HG03139 (cell line): Measurements from ENCODE around the gene PRDM2.

ENCODE experiments used
- ATAC-seq: cut with Tn5 transposase; IDR thresholded peaks from one replicate; pipeline ENCODE4 v1.9.1; 2021; ENCODE audit not compliant: unreplicated experiment

The PRDM2 gene

DNA sequence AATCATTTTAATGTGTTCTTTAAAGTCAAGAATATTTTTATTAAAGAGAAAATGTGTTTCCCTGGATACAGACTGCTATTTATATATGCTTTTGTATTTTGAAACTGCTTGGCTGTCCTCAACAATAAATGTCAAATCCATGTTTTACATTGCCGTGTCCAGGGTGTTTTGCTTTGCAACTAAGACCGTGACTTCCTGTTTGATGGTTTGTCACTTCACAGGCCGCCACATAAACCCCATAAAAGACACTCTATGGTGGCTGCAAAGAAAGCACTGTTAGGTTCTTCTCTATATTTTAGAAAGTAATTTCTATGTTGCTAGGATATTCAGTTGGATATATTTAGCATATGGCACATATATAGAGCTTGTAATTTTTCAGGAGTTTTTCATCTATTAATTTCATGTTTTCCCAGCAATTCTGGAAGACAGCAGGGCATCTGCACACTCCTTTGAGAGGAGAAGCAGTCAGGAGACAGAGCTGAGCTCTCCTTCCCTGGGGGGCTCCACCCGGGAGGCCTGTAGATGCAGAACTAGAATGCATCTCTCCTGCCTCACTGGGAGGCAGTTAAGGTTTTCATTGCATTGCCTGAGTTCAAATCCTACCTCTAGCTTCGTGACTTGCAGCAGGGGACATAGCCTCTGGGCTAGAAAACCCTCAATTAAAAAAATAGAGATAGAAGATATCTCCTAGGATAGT is 33.1 kb downstream of the PRDM2 start:
- no peak for ATAC-seq

DNA sequence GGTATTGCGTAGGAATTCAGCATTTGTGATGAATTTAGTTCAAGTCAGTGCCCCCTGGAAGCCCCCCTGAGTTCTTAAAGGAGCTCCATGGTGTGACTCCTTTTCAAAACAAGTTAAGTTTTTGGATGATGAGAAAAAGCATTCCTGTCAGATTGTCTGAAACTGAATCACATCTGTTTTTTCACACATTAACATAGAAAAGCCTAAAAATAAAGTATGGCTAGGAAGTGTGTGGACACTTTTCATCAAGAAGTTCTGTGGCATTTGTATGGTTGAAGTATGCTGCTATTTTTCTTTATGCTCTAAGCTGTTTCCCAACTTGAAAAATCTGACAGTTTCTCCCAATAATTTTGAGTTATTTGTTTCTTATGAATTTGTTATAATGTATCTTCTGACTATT is 33.7 kb downstream of the PRDM2 start:
- ATAC-seq, result no peak

DNA sequence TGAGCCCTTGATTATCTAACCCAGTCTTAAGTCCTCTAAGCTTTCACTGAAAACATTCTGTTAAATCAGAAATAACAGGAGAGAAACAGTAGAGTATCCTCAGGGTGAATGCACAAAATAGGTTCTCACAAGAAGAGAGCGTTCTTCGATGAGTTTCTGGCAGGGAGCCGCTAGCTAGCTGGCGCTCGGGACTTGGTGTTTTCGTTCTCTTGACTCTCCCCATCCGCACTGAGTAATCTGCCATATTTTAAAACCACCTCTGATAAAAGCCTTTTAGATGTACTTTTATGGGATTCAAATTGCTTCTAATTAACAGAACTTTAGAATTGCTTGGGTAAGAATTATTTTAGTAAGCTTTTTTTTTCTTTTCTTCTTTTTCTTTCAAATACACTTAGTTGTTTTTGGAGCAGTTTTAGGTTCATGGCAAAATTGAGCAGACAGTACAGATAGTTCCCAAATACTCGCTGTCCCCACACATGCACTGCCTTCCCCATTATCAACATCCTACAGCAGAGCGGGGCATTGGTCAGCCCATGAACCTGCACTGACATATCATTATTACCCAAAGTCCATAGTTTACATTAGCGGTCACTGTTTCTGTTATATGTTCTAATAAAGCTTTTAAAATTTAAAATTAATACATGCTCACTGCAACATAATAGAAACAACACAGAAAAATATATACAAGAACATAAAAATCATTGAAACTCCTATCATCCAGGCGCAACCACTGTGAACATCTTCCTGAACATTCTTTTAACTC is 35.4 kb downstream of the PRDM2 start:
- ATAC-seq, result no peak

DNA sequence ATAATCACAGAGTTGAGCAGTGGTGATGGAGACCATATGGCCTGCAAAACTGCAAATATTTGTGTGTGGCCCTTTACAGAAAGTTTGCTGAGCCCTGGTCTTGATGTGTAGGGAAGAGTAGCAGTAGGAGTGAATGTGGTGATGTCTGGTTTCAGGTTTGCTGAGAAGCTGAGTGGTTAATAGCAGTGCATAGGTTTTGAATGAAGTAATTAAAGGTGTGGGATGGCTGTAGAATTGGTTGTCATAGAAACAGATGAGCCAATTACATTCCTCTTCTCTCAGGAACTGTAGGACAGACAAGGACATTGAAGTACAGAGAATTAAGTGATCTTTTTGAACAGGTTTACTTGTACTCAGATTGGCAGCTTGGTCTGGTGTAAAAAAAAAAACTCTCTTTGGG is 37.4 kb downstream of the PRDM2 start:
- ATAC-seq, result no peak

DNA sequence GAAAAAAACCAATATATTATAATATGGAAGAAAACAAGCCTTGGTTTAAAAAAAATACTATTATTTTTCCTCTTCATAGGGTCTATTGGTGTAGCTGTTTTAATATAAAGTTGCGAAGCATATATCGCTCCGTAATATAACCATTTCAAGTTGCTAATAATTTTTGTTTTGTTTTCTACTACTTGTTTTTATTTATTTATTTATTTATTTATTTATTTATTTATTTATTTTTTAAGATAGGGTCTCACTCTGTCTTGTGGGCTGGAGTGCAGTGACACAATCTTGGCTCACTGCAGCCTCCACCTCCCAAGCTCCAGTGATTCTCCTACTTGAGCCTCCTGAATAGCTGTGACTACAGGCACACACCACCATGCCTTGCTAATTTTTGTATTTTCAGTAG is 46.4 kb downstream of the PRDM2 start:
- no peak for ATAC-seq

DNA sequence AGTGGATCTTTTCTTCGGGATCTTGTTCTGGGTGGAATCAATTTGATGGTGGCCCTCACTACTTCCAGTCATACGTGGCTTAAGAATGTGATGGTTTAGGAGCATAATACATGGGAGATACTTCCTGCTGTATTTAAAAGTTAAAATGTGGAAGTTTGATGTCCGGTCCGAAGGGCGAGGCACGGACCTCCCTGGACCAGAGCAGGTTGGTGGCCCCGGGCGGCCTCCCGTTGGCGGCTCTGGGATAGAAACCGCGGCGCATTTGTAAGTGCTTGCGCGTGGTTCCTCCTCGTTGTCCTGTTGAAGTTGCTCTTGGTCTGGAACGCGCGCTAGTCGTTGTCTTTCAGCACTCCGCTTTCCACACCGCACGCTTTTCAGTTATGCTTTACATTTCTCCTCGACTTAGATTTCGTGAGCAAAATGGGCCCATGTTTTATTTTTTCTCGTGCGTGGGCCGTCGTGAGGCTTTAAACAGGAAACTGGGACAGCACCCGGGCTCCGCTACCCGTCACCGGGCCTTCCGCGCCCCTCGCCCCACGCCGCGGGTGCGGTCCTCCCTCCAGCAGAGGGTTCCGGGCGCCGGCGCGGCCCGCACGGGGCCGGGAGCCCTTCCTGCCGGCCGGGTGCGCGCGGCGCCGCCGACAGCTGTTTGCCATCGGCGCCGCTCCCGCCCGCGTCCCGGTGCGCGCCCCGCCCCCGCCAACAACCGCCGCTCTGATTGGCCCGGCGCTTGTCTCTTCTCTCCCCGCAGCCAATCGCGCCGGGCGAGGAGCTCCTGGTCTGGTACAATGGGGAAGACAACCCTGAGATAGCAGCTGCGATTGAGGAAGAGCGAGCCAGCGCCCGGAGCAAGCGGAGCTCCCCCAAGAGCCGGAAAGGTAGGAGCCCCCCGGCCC is 48.9 kb downstream of the PRDM2 start:
- peak; percentile 81 for ATAC-seq

DNA sequence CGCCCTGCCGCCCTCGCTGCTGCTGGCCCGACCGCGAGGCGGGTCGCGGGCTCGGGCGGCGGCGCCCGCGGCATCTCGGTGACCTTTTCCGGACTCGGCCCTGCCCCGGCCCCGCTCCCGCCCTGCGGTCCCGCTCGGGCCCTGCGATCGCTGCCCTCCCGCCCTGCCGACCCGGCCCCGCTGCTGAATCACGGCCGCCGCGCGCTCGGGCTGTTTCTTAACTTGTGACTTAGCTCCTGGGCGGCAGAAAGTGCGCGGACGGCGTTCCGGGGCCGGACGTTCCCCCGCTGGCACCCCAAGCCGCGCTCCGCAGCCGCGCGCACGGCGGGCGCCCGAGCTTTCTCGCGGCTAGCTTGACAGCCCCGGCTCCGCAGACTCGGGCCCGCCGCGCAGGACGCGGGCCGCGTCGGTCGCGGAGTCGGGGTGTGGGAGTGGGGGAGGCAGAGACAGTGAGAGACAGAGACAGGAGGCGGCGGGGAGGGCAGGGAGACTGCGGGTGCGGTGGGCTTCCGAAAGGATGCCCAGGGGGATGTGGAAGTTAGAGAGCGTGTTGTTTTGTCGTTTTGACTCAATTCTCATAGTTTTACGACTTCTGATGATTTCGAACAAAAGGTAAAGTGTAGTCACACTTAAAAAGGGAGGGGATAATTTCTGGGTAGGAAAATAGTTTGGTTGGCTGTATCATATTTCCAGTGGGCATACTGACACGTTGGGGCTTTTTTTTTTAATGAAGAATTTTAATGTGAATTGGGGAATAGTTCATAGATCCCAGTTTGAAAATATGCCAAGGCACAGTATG is 49.8 kb downstream of the PRDM2 start:
- no peak for ATAC-seq

DNA sequence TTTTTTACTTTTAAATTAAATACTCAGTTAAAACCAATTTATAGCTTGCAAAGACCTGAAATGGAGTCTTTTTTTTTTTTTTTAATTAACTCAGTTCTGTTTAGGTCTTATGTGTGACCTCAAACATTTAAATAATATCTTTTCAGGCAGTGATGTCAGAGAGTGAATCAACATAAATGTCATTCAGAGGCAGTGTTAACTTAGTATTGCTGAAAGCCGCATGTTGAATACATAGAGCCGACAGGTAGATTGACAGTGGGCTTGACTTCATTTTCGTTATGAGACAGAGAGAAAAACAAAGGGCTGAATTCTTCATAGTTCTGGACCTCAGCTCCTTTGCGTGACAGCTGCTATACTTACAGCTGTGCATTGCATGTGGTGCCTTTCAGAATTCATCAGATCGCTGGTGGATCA is 51.5 kb downstream of the PRDM2 start:
- ATAC-seq, result no peak

DNA sequence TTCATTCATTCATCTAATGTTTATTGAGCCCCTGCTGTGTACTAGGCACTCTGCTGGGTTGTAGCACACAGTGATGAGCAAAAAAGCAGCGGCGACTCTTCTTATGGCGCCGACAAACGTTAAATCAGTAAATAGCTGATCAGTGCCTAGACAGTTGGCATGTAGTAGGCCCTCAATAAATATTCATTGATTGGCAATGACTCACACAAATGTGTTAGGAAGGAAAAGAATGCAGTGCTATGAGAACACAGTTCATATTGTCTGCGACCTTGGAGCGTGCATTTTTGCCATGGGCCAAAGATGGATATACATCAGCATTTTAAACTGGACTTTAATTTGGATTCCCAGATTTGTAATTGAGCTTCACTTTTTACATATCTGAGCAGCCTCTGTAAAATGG is 52.0 kb downstream of the PRDM2 start:
- ATAC-seq, result no peak

DNA sequence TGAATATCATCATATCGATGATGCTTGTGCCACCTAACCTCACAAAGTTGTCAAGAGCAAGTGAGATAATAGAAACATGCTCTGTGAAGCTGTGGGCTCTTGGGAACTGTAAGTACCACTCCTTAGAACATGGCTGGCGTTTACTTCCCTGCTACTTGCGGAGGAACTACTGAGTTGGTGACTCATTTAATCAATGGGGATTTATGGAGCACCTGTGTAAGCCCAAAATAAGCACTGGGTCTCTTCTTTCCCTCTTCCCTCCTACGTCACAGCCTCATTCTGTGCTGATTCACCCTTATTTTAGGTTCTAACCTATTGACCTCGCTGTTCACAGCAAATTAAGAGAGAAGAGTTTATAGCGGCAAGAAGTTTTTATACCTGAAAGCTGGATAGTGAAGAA is 52.9 kb downstream of the PRDM2 start:
- no peak for ATAC-seq

DNA sequence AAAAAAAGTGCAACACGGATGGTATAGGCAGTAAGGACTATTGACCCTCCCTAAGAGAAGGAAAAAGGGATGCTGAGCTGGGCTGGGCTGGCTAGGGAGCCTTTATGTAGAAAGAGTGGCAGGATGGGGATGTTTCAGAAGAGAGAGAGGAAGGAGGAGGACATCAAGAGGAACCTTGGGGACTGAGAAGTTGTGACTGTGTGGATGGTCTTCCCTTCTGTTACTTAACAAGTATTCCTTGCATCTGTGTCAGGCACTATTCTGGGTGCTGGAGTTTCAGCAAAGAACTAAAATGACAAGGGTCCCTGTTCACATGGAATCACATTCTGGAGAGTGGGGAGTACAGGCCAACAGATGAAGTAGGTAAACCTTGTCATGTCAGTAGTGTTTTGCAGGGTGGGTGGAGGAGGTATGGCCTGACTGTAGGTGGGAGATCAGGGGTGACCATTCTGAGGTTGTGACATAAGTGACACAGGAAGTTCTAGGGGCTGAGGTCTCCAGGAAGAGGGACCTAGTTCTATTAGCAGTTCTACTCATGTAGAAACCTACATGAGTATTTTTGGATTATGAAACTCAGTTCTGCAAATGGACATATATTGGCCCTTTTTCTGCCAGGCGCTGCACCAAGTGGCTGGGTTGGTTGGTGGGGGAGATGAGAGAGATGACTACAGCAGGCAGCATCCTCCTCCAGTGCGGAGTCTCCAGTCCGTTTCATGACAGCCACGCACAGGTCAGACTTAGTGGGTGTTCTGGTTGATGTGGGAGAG is 53.8 kb downstream of the PRDM2 start:
- peak; percentile 29 for ATAC-seq

DNA sequence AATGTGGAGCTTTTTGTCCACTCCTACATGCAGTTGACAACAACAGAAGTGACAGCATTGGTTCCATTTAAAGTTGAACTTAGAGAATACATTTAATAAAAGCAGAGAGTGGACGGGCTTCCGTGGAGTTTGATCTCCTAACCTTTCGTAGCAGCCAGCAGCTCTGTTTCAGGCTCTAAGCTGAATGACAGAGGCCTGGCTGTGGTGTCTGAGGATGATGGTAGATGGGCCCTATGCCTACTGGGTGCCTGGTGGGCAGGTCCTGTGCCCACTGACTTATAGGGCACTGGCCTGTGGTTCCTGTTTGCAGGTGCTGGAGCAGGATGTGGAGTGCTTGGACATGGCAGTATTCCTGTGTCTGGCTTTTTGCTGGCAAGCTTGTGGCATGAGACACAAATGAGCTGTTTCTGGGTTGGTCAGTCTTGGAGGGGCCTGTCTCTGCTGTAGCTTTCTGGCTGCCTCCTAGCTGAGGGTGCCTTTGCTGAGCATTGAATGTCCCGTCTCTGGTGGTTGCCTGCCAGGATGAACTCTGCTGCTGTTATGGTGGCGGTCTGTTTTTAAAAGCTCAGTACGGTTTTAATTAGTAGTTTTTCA is 54.6 kb downstream of the PRDM2 start:
- ATAC-seq, result no peak

DNA sequence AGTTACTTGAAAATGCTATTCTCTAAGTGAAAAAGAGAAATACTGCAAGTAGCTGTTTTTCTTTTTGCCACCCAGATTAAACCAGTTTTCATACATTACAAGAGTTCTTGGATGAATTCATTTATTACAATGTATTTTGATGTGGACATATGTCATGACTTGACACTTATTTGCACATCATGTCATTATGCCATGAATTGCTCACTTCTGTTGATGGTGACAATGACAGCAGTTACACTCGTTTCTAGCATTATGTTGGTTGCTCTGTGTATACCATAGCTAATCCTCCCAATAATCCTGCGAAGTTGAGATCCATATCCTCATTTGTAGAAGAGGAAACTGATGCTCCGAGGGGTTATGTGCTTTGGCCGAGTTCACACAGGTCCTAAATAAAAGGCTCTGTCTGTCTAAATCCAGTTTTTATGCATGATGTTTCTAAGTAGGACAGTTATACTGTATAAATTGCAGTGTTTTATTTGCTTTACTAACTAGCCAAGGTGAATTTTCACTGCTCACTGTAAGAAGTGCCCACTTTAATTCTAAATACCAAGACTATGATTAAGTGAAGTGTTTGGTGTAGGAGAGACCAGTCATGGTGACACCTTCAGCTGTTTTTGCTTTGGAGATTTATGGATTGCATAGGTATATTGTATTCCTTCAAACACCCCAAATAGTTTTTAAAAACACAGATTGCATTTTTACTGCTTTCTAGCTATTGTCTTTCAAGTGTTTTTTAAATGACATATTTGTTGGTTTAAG is 56.7 kb downstream of the PRDM2 start:
- no peak for ATAC-seq

DNA sequence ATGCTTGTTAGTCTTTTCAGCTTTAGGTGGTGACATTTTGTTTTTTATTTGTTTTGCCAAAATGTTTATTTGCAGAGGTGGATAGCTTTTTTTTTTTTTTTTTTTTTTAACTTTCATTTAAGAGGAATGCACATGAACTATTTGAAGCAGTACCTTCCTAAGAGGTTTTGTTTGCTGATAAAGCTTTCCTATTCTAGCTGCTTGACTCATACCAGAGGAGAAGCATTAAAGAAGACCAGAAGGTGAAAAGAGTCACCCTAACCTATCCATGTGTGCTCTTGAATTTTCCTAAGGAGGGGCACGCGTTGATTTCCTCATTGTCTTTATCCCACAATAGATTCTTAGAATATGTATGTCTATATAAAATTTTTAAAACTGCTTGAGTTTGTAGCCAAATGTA is 57.7 kb downstream of the PRDM2 start:
- no peak for ATAC-seq

DNA sequence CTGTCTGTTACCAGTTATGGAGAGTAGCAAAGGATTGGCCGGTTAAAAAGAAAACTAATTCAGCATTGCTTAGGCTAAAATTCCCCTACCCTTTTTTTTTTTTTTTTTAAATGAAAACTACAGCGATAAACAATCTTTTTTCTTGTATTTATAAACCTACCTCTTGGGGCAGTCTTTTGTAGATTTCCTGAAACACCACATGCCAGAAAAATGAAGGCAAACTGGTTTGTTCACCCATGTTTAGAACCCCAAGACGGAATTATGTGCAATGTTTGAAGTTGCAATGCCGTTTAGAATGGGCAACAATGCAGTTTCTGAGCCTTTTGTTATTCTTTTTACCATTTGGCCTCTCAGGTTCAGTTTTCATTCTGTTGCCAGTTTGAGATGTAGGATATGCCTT is 59.1 kb downstream of the PRDM2 start:
- no peak for ATAC-seq

DNA sequence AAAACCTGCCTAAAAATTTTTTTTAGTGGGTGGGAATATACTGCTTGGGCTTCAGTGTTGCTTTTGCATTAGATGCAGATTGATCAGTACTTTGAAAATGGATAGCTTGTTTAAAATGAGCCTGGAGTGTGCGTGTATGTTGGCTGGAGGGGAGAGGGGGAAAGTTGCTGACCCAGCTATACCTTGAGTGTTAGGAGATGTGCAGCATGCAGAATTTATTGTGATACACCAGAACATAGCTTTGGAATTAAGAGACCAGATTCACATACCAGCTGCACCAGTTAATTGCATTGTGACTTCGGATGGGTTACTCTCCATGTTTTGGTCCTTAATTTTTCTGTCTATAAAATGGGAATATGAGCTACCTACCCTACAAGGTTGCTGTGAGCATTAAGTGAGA is 60.4 kb downstream of the PRDM2 start:
- no peak for ATAC-seq

DNA sequence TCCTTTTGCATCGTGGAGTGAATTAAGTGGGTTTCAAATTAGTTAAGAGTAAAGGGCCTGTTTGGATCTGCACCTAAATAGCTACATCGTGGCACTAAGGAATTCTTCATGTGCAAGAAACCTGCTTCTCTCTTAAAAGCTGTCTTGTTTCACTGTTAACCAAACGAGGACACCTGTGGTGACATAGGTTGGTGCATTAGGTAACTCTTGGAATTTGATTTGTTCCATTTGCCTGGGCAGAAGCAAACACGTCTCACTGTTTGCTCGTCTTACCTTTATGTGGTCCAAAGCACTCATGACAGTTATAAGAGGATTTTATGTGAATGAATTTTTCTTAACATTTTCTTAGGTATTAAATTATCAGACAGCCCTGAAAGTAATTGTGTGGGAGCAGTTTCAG is 60.9 kb downstream of the PRDM2 start:
- no peak for ATAC-seq

DNA sequence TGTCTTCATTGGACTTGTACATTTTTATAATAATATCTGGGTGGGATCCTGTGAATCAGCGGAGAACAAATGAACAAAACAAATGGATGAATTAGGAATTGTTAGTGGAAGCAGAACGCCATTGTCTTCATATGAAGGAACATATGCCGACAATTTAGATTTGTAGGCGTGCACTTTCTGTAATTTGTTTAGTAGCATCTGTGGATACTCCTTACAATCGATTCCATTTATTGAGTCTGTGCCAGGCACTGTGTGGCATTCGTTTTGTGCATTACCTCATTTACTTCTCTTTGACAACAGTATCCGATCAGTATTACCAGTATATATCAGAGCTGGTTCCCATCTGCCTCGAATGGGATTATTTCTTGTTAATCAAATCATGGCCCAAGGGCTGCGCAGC is 61.9 kb downstream of the PRDM2 start:
- ATAC-seq, result no peak

DNA sequence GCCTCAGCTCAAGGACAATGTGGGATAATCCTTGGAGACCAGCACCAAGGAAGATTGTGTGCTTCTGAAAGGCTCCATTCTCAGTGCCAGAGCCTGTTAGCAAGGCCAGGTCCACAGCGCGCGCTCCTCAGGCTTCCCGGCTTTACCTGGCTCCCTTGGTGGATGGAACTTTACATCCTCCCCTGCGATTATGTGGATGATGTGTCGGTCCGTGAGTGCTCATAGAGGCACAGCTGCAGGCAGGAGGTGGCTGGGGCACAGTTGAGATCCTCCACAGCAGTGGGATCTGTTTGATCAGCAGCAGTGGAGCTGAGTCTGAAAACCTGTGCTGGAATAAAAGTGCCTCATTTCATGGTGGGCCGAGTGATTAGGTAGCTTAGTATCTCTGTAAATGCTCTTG is 62.7 kb downstream of the PRDM2 start:
- no peak for ATAC-seq
